Activated CD4-positive, alpha-beta T cell treated with anti-CD3 and anti-CD28 coated beads, Interleukin-2, amount 10 ng/mL, durations not matched to agents 24 days and 14 days (primary cell): ENCODE results near the gene PRM1. TPM values are rescaled to one million over a fixed set of nuclear protein-coding genes. Genes with fewer than 3 reads are reported as not detected.

Experiments used
- DNase-seq: peaks from one replicate; pipeline ENCODE4 v3.0.0; 2022
- H3K27ac Mint-ChIP-seq: one replicate; pipeline ENCODE4 v1.8.0; 2022; ENCODE audit warnings: mild to moderate bottlenecking, mixed read lengths
- H3K27me3 Mint-ChIP-seq: one replicate; pipeline ENCODE4 v1.8.0; 2022; ENCODE audit warnings: mixed read lengths
- H3K36me3 Mint-ChIP-seq: one replicate; pipeline ENCODE4 v1.8.0; 2022; ENCODE audit warnings: low read depth, mild to moderate bottlenecking, mixed read lengths
- H3K4me1 Mint-ChIP-seq: one replicate; pipeline ENCODE4 v1.8.0; 2021; ENCODE audit warnings: mixed read lengths
- H3K4me3 Mint-ChIP-seq: one replicate; pipeline ENCODE4 v1.8.0; 2022; ENCODE audit warnings: mild to moderate bottlenecking, moderate library complexity, mixed read lengths
- H3K9me3 Mint-ChIP-seq: one replicate; pipeline ENCODE4 v1.8.0; 2021; ENCODE audit warnings: mixed read lengths
- intact Hi-C: fragments of 100-400 bp; cut with micrococcal nuclease; formaldehyde crosslinking; loops from one replicate; pipeline ENCODE4 v1.15.1; 2023
- total RNA-seq: library from RNA; stranded (reverse); gene quantifications from 2 replicates; pipeline ENCODE4 v1.2.3, GENCODE V29; 2022

Gene PRM1, protein sequence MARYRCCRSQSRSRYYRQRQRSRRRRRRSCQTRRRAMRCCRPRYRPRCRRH
- not detected in 2 replicates for total RNA-seq

- no peaks in the 10 kb centered on the region for H3K9me3 Mint-ChIP-seq
- H3K4me1 Mint-ChIP-seq = peaks cover 5% of the 10 kb centered on the region
- no peak for DNase-seq
- no peak within 1 kb of the TSS for H3K4me3 Mint-ChIP-seq
- no peaks in the 10 kb centered on the region for H3K36me3 Mint-ChIP-seq
- H3K27me3 Mint-ChIP-seq = peaks cover 17% of the 10 kb centered on the region
- intact Hi-C loops = no loop called here
- no peak within 1 kb of the TSS for H3K27ac Mint-ChIP-seq
Observed at GRCh38 chr16:11280616-11281522, at the start of gene PRM1. PRM1 (minus strand) TSS chr16:11281330; CDS start chr16:11281238, 92 bp downstream.

DNA sequence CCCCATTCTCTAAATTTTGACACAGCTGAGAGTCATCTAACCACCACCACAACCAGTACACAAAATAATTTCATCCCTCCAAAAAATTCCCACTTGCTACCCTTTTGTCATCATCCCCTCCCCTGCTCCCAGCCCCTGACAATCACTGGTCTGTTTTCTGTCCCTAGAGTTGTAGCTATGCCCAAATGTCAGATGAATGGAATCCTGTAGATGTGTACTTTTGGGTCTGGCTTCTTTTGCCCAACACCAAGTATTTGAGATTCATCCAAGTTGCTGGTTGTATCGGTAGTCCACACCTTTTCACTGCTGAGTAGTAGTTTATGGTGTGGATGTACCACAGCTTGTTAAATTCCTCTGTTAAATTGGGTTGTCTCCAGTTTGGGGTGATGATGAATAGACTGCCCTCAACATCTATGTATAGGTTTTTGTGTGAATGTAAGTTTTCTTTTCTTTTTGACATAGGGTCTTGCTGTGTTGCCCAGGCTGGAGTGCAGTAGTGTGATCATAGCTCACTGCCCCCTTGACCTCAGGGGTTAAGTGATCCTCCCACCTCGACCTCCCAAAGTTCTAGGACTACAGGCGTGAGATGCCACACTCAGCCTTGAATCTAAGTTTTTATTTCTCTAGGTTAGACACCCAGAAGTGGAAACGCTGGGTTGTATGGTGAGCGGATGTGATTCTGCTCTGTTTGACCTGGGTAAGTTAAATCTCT is 49.6 kb upstream of the PRM1 start:
- intact Hi-C loops = no loop called here

GRCh38 chr16:11329891-11330290 is 48.8 kb upstream of the PRM1 start:
- H3K4me3 Mint-ChIP-seq = no peak overlapping the region
- H3K36me3 Mint-ChIP-seq = peaks cover 2% of the 10 kb centered on the region
- H3K4me1 Mint-ChIP-seq = peaks cover 49% of the 10 kb centered on the region
- no peak for DNase-seq
- intact Hi-C loops = loop anchor here (2.0 to 5.0 kb wide), 2 partner anchors 32 to 71 kb away; no protein-coding TSS in a partner anchor
- no peaks in the 10 kb centered on the region for H3K9me3 Mint-ChIP-seq
- H3K27me3 Mint-ChIP-seq = no peaks in the 10 kb centered on the region
- no peak overlapping the region for H3K27ac Mint-ChIP-seq

More for the DNA sequence above, 49.6 kb upstream of the PRM1 start:
- Mint-ChIP-seq H3K27ac (no peak overlapping the region), H3K27me3 (no peaks in the 10 kb centered on the region), H3K36me3 (peaks cover 2% of the 10 kb centered on the region), H3K9me3 (no peaks in the 10 kb centered on the region), H3K4me3 (no peak overlapping the region), H3K4me1 (peaks cover 41% of the 10 kb centered on the region)
- no peak for DNase-seq

GRCh38 chr16:11329071-11329491 is 48.0 kb upstream of the PRM1 start:
- Mint-ChIP-seq H3K9me3 (no peaks in the 10 kb centered on the region), H3K4me1 (peaks cover 52% of the 10 kb centered on the region), H3K27ac (peak overlapping the region; percentile 77), H3K27me3 (no peaks in the 10 kb centered on the region), H3K36me3 (peaks cover 2% of the 10 kb centered on the region), H3K4me3 (peak overlapping the region; percentile 70)
- intact Hi-C loops = loop anchor here (2.0 to 5.0 kb wide), 2 partner anchors 33 to 70 kb away; no protein-coding TSS in a partner anchor
- DNase-seq = no peak

DNA sequence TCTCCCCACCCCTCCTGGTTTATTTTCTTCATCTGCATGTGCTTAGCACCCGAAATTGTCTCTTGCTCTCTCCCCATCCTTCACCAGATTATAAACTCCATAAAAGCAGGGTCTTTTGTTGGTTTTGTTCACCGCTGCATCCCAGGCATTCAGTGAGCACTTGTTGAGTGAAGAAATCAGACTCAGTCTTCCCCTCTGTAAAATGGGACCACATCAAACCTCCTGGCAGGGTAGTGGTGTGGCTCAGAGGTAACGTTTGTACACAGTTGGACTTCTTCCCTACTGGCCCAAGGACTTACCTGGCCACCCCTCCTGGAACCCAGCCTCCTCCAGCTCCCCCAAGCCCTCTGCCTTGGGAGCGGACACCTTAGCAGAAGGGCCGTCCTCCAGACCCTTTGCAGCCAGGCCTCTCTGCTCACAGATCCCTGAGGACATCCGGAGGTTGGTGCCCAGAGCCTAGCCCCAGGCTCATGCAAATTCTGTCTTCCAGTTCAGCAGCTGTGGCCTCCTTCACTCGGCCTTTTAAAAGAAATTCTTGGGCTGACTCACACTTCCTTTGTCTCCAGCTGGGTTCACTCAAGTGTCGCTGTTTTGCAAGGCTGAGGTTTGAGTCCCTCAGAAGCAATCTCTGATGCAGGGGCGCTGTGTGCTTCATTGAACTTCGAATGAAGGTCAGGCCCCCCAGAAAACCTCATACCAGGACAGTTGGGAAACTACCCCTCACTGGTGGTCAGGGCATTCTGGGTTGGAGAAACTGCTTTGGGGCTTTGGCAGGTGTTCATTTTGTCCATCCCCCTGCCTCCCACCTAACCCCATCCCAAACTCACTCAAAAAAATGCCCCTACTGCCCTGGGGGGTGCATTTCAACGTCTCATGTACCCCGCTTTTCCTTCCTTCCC is 47.3 kb upstream of the PRM1 start:
- intact Hi-C loops = loop anchor here (1.0 to 5.0 kb wide), 4 partner anchors 14 to 70 kb away; no protein-coding TSS in a partner anchor
- peak; percentile 88 for DNase-seq
- no peaks in the 10 kb centered on the region for H3K27me3 Mint-ChIP-seq
- H3K4me3 Mint-ChIP-seq = peak overlapping the region; percentile 70
- H3K36me3 Mint-ChIP-seq = peaks cover 2% of the 10 kb centered on the region
- no peaks in the 10 kb centered on the region for H3K9me3 Mint-ChIP-seq
- H3K4me1 Mint-ChIP-seq = peaks cover 55% of the 10 kb centered on the region
- peak overlapping the region; percentile 77 for H3K27ac Mint-ChIP-seq

DNA sequence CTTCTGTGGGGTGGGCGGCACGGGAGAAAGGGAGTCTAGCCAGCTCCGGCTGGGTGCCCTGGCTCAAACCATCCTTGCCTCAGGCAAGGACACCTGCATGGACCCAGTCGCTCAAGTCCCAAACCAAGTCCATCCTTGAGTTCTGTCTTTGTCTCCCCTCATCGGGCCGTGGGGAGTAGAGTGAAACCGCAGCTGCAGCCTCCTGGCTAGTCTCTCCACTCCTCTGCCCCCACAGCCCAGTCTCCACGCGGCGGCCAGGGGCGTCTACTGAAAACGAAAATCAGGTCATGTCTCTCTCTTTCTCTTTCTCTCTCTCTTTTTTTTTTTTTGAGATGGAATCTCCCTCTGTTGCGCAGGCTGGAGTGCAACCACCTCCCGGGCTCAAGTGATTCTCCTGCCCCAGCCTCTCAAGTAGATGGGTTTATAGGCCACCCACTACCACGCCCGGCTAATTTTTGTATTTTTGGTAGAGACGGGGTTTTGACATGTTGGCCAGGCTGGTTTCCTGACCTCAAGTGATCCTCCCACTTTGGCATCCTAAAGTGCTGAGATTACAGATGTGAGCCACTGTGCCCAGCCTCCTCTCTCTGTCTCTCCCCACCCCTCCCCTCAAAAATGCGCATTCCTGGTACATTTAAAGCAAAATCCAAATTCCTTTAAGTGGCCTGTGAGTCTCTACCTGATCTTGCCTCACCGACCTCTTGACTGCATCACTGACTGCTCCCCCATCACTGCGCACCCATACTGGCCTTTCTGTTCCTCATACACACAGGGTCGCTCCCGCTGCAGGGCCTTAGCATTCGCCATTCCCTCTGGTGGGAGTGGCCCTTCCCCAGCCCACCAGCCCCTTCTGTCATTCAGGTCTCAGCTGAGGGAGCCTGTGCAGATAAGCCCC is 46.4 kb upstream of the PRM1 start:
- H3K27ac Mint-ChIP-seq = peak overlapping the region; percentile 73
- no peaks in the 10 kb centered on the region for H3K9me3 Mint-ChIP-seq
- no peaks in the 10 kb centered on the region for H3K27me3 Mint-ChIP-seq
- intact Hi-C loops = loop anchor here (1.0 to 5.0 kb wide), 4 partner anchors 15 to 69 kb away; no protein-coding TSS in a partner anchor
- H3K4me3 Mint-ChIP-seq = peak overlapping the region; percentile 70
- peak; percentile 74 for DNase-seq
- H3K4me1 Mint-ChIP-seq = peaks cover 56% of the 10 kb centered on the region
- H3K36me3 Mint-ChIP-seq = peaks cover 2% of the 10 kb centered on the region

DNA sequence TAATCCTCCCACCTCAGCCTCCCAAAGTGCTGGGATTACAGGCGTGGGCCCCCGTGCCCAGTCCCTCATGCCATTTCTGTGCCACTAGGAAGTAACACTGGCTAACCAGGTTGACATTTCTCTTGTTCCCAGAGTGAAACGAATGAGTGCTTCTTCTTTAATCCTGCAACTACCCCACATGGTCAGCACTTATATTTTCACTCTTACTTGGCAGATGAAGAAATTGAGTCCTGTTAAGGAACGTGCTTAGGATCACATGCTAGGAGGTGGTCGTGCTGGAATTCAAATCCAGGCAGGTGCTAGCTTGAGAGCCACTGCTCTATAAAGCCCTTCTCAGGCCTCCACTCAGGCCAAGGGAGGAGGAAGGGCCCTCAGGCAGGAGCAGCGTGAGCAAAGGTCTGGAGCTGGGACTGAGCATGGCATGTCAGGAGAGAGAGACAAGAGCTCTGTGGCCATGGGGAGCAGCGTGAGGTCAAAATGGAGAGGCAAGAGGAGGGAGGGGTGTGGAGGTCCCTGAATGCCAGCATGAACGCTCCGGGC is 45.7 kb upstream of the PRM1 start:
- Mint-ChIP-seq H3K4me1 (peaks cover 60% of the 10 kb centered on the region), H3K36me3 (peaks cover 2% of the 10 kb centered on the region), H3K4me3 (peak overlapping the region; percentile 70), H3K27ac (peak overlapping the region; percentile 73), H3K27me3 (no peaks in the 10 kb centered on the region), H3K9me3 (no peaks in the 10 kb centered on the region)
- intact Hi-C loops = loop anchor here (5.0 kb wide), 1 partner anchor 35 kb away; no protein-coding TSS in a partner anchor
- no peak for DNase-seq

- no peak for DNase-seq
- H3K4me3 Mint-ChIP-seq = peak overlapping the region; percentile 42
- H3K27me3 Mint-ChIP-seq = no peaks in the 10 kb centered on the region
- no peaks in the 10 kb centered on the region for H3K9me3 Mint-ChIP-seq
- intact Hi-C loops = loop anchor here (5.0 kb wide), 1 partner anchor 36 kb away; no protein-coding TSS in a partner anchor
- peaks cover 2% of the 10 kb centered on the region for H3K36me3 Mint-ChIP-seq
- peak overlapping the region; percentile 79 for H3K27ac Mint-ChIP-seq
- H3K4me1 Mint-ChIP-seq = peaks cover 60% of the 10 kb centered on the region
Observed at GRCh38 chr16:11326084-11326736, 45.1 kb upstream of the PRM1 start.

GRCh38 chr16:11325404-11326083 is 44.4 kb upstream of the PRM1 start:
- Mint-ChIP-seq H3K36me3 (peaks cover 2% of the 10 kb centered on the region), H3K9me3 (no peaks in the 10 kb centered on the region), H3K4me3 (peak overlapping the region; percentile 41), H3K27me3 (no peaks in the 10 kb centered on the region), H3K4me1 (peaks cover 57% of the 10 kb centered on the region), H3K27ac (peak overlapping the region; percentile 79)
- intact Hi-C loops = loop anchor here (5.0 kb wide), 1 partner anchor 37 kb away; no protein-coding TSS in a partner anchor
- peak; percentile 85 for DNase-seq

GRCh38 chr16:11323551-11324336 is 42.6 kb upstream of the PRM1 start:
- H3K4me1 Mint-ChIP-seq = peaks cover 47% of the 10 kb centered on the region
- no peaks in the 10 kb centered on the region for H3K27me3 Mint-ChIP-seq

GRCh38 chr16:11322823-11323222 is 41.7 kb upstream of the PRM1 start:
- no peaks in the 10 kb centered on the region for H3K27me3 Mint-ChIP-seq
- no peaks in the 10 kb centered on the region for H3K9me3 Mint-ChIP-seq
- H3K4me1 Mint-ChIP-seq = peaks cover 39% of the 10 kb centered on the region
- no peaks in the 10 kb centered on the region for H3K36me3 Mint-ChIP-seq
- DNase-seq = no peak
- intact Hi-C loops = no loop called here
- H3K4me3 Mint-ChIP-seq = no peak overlapping the region
- no peak overlapping the region for H3K27ac Mint-ChIP-seq

More at GRCh38 chr16:11323551-11324336, 42.6 kb upstream of the PRM1 start:
- peaks cover 2% of the 10 kb centered on the region for H3K36me3 Mint-ChIP-seq
- intact Hi-C loops = no loop called here
- no peaks in the 10 kb centered on the region for H3K9me3 Mint-ChIP-seq
- no peak for DNase-seq
- no peak overlapping the region for H3K27ac Mint-ChIP-seq
- no peak overlapping the region for H3K4me3 Mint-ChIP-seq
